Measurements from ENCODE around the gene LYG1.

DNA sequence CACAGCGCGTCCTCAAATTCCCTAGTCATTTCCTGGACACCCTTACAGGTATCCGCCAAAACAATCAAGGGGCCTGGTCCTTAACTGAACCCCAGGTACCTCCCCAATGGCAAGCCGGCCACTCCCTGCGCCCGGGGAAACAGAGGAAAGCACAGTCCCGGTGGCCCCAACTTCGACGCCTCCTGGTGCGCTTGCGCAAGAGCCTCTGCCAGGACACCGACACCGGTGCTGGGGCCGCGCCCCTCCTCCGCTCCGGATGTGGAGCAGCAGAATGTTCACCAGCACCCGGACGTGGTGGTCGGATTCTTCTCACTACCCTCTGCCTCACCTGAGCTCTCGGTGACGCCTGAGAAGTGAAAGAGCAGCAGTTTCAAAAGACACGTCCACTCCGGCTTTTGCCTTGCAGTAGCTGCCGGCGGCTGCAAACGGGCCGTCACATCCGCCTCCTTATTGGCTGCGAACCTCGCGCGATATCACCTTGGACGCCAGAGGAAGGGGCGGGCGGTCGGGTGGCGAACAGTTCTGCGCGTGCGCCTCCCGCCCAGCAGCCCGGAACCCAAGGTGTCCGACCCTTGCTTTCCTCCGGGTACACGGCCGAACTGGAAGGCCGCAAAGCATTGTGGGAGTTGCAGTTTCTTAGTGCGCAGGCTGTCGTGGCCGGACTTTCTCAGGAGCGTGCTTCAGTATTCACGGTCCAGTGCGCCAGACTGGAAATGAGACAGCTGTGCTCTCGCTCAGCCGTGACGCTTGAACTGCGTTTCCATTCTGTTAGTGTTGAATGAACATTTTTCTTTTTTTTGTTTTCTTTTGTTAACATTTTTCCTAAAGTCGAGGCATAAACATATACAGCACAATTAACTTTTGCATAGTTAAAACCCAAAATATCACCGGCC, 35.2 kb upstream of the LYG1 start, which contains the start of gene TXNDC9:
- no peak for TF ChIP-seq CTCF (IDR thresholded peaks at IDR 0.05; ENCODE audit: borderline replicate concordance, extremely low read depth, low read length, poor library complexity, severe bottlenecking)
- no peak for TF ChIP-seq EZH2 (IDR thresholded peaks at IDR 0.05; ENCODE audit: borderline replicate concordance, low read depth, low read length, severe bottlenecking)

All from DND-41 (cell line).